ENCODE measurements around the gene SFTA2. TPM values are rescaled to one million over a fixed set of nuclear protein-coding genes. Genes with fewer than 3 reads are reported as not detected.

Gene SFTA2
- total RNA-seq, 4 donors from 2014 or later, result 2.0 to 31.7 (median 6.4) TPM

- TF ChIP-seq POLR2A (IDR thresholded peaks at IDR 0.05) (no peak), CTCF (IDR thresholded peaks at IDR 0.05) (no peak)
- Histone ChIP-seq H3K36me3 (no peaks in the 10 kb centered on the region), H3K4me1 (peaks cover 16 to 42% (median 25%) of the 10 kb centered on the region in 3 donors), H3K4me3 (no peak overlapping the region), H3K27me3 (peaks cover 0 to 34% (median 0%) of the 10 kb centered on the region in 4 donors), H3K9me3 (no peaks in the 10 kb centered on the region), H3K27ac (no peak overlapping the region)
- DNase-seq, result no peak
- intact Hi-C loops (cut with DNase I), result no loop called here
- 89% methylated on average over 3 to 4 of the region's 4 CpGs for WGBS, 2 donors
Measured at GRCh38 chr6:30944051-30944450, 12.1 kb upstream of the SFTA2 start.

- TF ChIP-seq CTCF (IDR thresholded peaks at IDR 0.05), result peak in 5 of 6 experiments; percentile 23 to 65 (median 43)
- TF ChIP-seq POLR2A (IDR thresholded peaks at IDR 0.05), result no peak
- Histone ChIP-seq H3K27me3 (peaks cover 0 to 39% (median 0%) of the 10 kb centered on the region in 4 donors), H3K4me1 (peaks cover 27 to 57% (median 32%) of the 10 kb centered on the region in 3 donors), H3K36me3 (no peaks in the 10 kb centered on the region), H3K4me3 (peak overlapping the region in 1 of 4 donors; percentile 0), H3K9me3 (no peaks in the 10 kb centered on the region), H3K27ac (peak overlapping the region in 1 of 4 donors; percentile 19)
- WGBS, 2 donors, result 16 to 20% methylated on average over 14 of the region's 15 CpGs
- DNase-seq, result no peak
- intact Hi-C loops (cut with DNase I), result no loop called here
Measured at GRCh38 chr6:30942338-30943060, 10.5 kb upstream of the SFTA2 start.

- 58 to 61% methylated on average over 12 to 13 of the region's 16 CpGs for WGBS, 2 donors
- no peak for DNase-seq
- peaks cover 27 to 73% (median 32%) of the 10 kb centered on the region in 3 donors for H3K4me1 ChIP-seq
- TF ChIP-seq CTCF (IDR thresholded peaks at IDR 0.05) (no peak), POLR2A (IDR thresholded peaks at IDR 0.05) (no peak)
- H3K27ac ChIP-seq, result peak within 1 kb of the TSS; percentile 38 to 88 (median 82)
- H3K36me3 ChIP-seq, result no peaks in the 10 kb centered on the region
- H3K9me3 ChIP-seq, result no peaks in the 10 kb centered on the region
- intact Hi-C loops (cut with DNase I), result no loop called here
- H3K27me3 ChIP-seq, result peaks cover 0 to 39% (median 0%) of the 10 kb centered on the region in 4 donors
- H3K4me3 ChIP-seq, result no peak within 1 kb of the TSS
Measured at GRCh38 chr6:30940361-30940986, 8.5 kb upstream of the SFTA2 start, which contains the start of gene MUCL3. Gene MUCL3 (plus strand): TSS chr6:30940973. CDS start chr6:30941000, 27 bp downstream.

- peak overlapping the region; percentile 38 to 88 (median 84) for H3K27ac ChIP-seq
- H3K4me1 ChIP-seq, result peaks cover 27 to 83% (median 32%) of the 10 kb centered on the region in 3 donors
- no peak overlapping the region for H3K4me3 ChIP-seq
- peaks cover 0 to 39% (median 0%) of the 10 kb centered on the region in 4 donors for H3K27me3 ChIP-seq
- DNase-seq, result no peak
- WGBS, 2 donors, result 8 to 26% methylated on average over 2 of the region's 3 CpGs
- intact Hi-C loops (cut with DNase I), result no loop called here
- H3K9me3 ChIP-seq, result no peaks in the 10 kb centered on the region
- TF ChIP-seq CTCF (IDR thresholded peaks at IDR 0.05) (no peak), POLR2A (IDR thresholded peaks at IDR 0.05) (no peak)
- no peaks in the 10 kb centered on the region for H3K36me3 ChIP-seq
Measured at GRCh38 chr6:30939473-30939872, 7.5 kb upstream of the SFTA2 start.

- Histone ChIP-seq H3K27ac (peak overlapping the region; percentile 58 to 88 (median 84)), H3K9me3 (no peaks in the 10 kb centered on the region), H3K36me3 (no peaks in the 10 kb centered on the region), H3K4me1 (peaks cover 27 to 87% (median 32%) of the 10 kb centered on the region in 3 donors), H3K4me3 (no peak overlapping the region), H3K27me3 (peaks cover 0 to 35% (median 0%) of the 10 kb centered on the region in 4 donors)
- no peak for DNase-seq
- 28% methylated on average over 4 of the region's 4 CpGs for WGBS, 2 donors
- no peak for TF ChIP-seq POLR2A (IDR thresholded peaks at IDR 0.05)
- TF ChIP-seq CTCF (IDR thresholded peaks at IDR 0.05), result no peak
- intact Hi-C loops (cut with DNase I), result no loop called here
Measured at GRCh38 chr6:30938730-30939129, 6.8 kb upstream of the SFTA2 start.

Data from esophagus squamous epithelium (tissue), 5 donors.